ENCODE results near the gene ANO8.

DNA sequence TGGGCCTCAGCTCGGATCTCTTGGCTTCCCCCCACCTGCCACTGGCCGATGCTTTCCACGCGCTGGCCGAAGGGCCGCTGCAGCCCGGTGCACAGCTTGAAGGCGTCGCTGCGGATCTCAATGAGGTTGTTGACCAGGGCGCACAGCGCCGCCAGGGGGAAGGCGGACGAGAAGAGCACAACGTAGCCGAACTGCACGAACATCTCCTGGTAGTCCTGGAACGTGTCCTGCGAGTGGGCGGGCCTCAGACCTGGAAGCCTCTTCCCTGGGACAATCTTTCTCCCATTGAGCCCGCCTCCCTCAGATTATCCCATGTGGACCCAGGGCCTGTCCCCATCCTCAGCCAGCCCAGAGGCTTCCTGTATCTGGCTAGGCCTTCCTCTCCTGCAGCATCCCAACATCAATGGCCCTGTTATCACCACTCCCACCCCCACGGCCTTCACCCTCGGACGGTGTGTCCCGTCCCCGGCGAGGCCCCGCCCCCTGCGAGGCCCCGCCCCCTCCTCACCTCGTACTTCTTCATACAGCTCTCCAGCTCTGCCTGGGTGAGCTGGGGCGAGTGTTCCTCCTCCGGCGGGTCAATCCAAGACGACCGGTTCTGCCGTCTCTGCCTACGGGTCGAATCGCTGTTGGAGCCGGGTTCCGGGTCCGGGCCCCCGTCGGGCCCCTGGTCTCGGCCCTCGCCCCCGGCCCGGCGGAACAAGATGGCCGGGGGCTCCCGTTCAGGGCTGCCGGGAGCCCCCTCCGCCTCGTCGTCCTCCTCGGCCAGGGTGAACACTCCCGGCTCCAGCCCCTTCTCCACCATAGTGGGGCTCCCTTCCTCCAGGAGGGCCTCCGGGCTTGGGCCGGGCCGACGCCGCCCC lies 6.8 kb downstream of the ANO8 start:
- TF ChIP-seq, protein P1, sequence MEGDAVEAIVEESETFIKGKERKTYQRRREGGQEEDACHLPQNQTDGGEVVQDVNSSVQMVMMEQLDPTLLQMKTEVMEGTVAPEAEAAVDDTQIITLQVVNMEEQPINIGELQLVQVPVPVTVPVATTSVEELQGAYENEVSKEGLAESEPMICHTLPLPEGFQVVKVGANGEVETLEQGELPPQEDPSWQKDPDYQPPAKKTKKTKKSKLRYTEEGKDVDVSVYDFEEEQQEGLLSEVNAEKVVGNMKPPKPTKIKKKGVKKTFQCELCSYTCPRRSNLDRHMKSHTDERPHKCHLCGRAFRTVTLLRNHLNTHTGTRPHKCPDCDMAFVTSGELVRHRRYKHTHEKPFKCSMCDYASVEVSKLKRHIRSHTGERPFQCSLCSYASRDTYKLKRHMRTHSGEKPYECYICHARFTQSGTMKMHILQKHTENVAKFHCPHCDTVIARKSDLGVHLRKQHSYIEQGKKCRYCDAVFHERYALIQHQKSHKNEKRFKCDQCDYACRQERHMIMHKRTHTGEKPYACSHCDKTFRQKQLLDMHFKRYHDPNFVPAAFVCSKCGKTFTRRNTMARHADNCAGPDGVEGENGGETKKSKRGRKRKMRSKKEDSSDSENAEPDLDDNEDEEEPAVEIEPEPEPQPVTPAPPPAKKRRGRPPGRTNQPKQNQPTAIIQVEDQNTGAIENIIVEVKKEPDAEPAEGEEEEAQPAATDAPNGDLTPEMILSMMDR (IDR thresholded peaks at IDR 0.05): peak in 4 of 6 experiments; percentile 40 to 72 (median 58)
- peak in 1 of 4 donors; percentile 48 for TF ChIP-seq POLR2A (IDR thresholded peaks at IDR 0.05)
- no peak for TF ChIP-seq EP300 (IDR thresholded peaks at IDR 0.05)
- no peak for TF ChIP-seq POLR2AphosphoS5 (IDR thresholded peaks at IDR 0.05)

All from upper lobe of left lung (tissue), 4 donors.